GM23338 (cell line): ENCODE data around the gene PGC. TPM values are rescaled to one million over a fixed set of nuclear protein-coding genes. Genes with fewer than 3 reads are reported as not detected.

ENCODE experiments used
- ATAC-seq: fragments of 200-7000 bp; cut with Tn5 transposase; 3 replicates; pipeline ENCODE4 v1.9.1; 2020
- DNase-seq: peaks from one replicate; pipeline ENCODE4 v3.0.0-alpha.2; 2015; ENCODE audit warnings: low spot score
- H2AFZ ChIP-seq: fragments of 200-600 bp; sonication (generic); 2 replicates; pipeline ENCODE4 v1.8.0; 2016; ENCODE audit warnings: antibody characterized with exemption, mild to moderate bottlenecking, moderate library complexity
- H3F3A ChIP-seq: fragments of 200-600 bp; sonication (generic); replicated peaks from 2 replicates; pipeline ENCODE4 v1.8.0; 2017; ENCODE audit warnings: antibody characterized with exemption, mixed run types, low read depth
- H3K27ac ChIP-seq: fragments of 200-600 bp; sonication (generic); 2 replicates; pipeline ENCODE4 v1.6.1; 2016; ENCODE audit warnings: low read depth
- H3K27me3 ChIP-seq: fragments of 200-600 bp; sonication (generic); 2 replicates; pipeline ENCODE4 v1.8.0; 2016; ENCODE audit warnings: mild to moderate bottlenecking, mixed run types, moderate library complexity; ENCODE audit not compliant: insufficient read depth
- H3K36me3 ChIP-seq: fragments of 200-600 bp; sonication (generic); 2 replicates; pipeline ENCODE4 v1.8.0; 2016; ENCODE audit warnings: mild to moderate bottlenecking; ENCODE audit not compliant: insufficient read depth
- H3K4me1 ChIP-seq: fragments of 200-600 bp; sonication (generic); 2 replicates; pipeline ENCODE4 v1.8.0; 2016; ENCODE audit warnings: mild to moderate bottlenecking, moderate library complexity; ENCODE audit not compliant: insufficient read depth
- H3K4me2 ChIP-seq: fragments of 200-600 bp; sonication (generic); 2 replicates; pipeline ENCODE4 v1.7.1; 2017; ENCODE audit warnings: mixed run types
- H3K4me3 ChIP-seq: fragments of 200-600 bp; sonication (generic); 2 replicates; pipeline ENCODE4 v1.6.1; 2016; ENCODE audit warnings: mixed run types
- H3K79me2 ChIP-seq: fragments of 200-600 bp; sonication (generic); replicated peaks from 2 replicates; pipeline ENCODE4 v1.8.0; 2017; ENCODE audit warnings: mild to moderate bottlenecking; ENCODE audit not compliant: insufficient read depth
- H3K9me2 ChIP-seq: fragments of 200-600 bp; sonication (generic); 2 replicates; pipeline ENCODE4 v1.8.0; 2017; ENCODE audit not compliant: insufficient read depth
- H4K20me1 ChIP-seq: fragments of 200-600 bp; sonication (generic); replicated peaks from 2 replicates; pipeline ENCODE4 v1.8.0; 2017; ENCODE audit warnings: mild to moderate bottlenecking; ENCODE audit not compliant: insufficient read depth
- H3K27ac Mint-ChIP-seq: 2 replicates; pipeline ENCODE4 v1.8.0; 2020; ENCODE audit warnings: inconsistent platforms, mild to moderate bottlenecking, moderate library complexity, mixed read lengths
- H3K27me3 Mint-ChIP-seq: 3 replicates; pipeline ENCODE4 v1.8.0; 2022; ENCODE audit warnings: low read depth, mild to moderate bottlenecking, moderate library complexity, mixed read lengths, inconsistent platforms; ENCODE audit not compliant: insufficient read depth, poor library complexity
- H3K36me3 Mint-ChIP-seq: 3 replicates; pipeline ENCODE4 v1.8.0; 2021; ENCODE audit warnings: low read depth, mild to moderate bottlenecking, inconsistent platforms, moderate library complexity, mixed read lengths
- H3K4me1 Mint-ChIP-seq: 3 replicates; pipeline ENCODE4 v1.8.0; 2020; ENCODE audit warnings: mild to moderate bottlenecking, inconsistent platforms, mixed read lengths
- H3K4me3 Mint-ChIP-seq: 3 replicates; pipeline ENCODE4 v1.8.0; 2021; ENCODE audit warnings: moderate library complexity, mild to moderate bottlenecking, inconsistent platforms, mixed read lengths
- H3K9me3 Mint-ChIP-seq: 3 replicates; pipeline ENCODE4 v1.8.0; 2020; ENCODE audit warnings: moderate library complexity, mild to moderate bottlenecking, inconsistent platforms, mixed read lengths
- CTCF ChIP-seq, 2 experiments: fragments of 200-600 bp in 1 of 2; sonication (generic) in 1 of 2; conservative IDR thresholded peaks; 2 replicates each; pipeline versions ENCODE4 v1.5.1 to v1.6.1; 2016 to 2017; ENCODE audit warnings: antibody characterized with exemption in 2 of 2, low read depth in 2 of 2, mild to moderate bottlenecking in 2 of 2, moderate library complexity in 1 of 2
- ETS1 ChIP-seq: IDR thresholded peaks from 2 replicates; pipeline ENCODE4 v1.6.1; 2016; ENCODE audit warnings: antibody characterized with exemption
- EZH2phosphoT487 ChIP-seq: fragments of 200-600 bp; sonication (generic); IDR thresholded peaks from one replicate; pipeline ENCODE4 v1.8.1; 2018; ENCODE audit warnings: antibody characterized with exemption; ENCODE audit not compliant: unreplicated experiment
- JUNB ChIP-seq: IDR thresholded peaks from one replicate; pipeline ENCODE4 v1.6.1; 2016; ENCODE audit warnings: antibody characterized with exemption; ENCODE audit not compliant: unreplicated experiment
- NANOG ChIP-seq: IDR thresholded peaks from 2 replicates; pipeline ENCODE4 v1.6.1; 2016; ENCODE audit warnings: antibody characterized with exemption, borderline replicate concordance
- POLR2AphosphoS5 ChIP-seq: IDR thresholded peaks from 2 replicates; pipeline ENCODE4 v1.6.1; 2016; ENCODE audit warnings: antibody characterized with exemption, low read depth
- REST ChIP-seq: IDR thresholded peaks from one replicate; pipeline ENCODE4 v1.6.1; 2018; ENCODE audit warnings: antibody characterized with exemption; ENCODE audit not compliant: unreplicated experiment
- polyA plus RNA-seq: library from polyadenylated mRNA; unstranded; fragments of >200 nt; fragmentation: Nextera tagmentation; extraction: Ambion mirVana; gene quantifications from 2 replicates; pipeline ENCODE4 v1.2.1, GENCODE V29; 2016
- total RNA-seq: library from RNA; depleted of rRNA; stranded (reverse); fragments of >200 nt; shearing (Covaris generic); gene quantifications from 2 replicates; pipeline ENCODE4 v1.2.3, GENCODE V29; 2014
- TF ChIP-seq, protein P1 (sequence below): fragments of 250-450 bp; sonication (Bioruptor Pico); IDR thresholded peaks from 2 replicates; pipeline ENCODE4 v1.5.0; 2020; ENCODE audit warnings: mild to moderate bottlenecking, moderate library complexity

The PGC gene
- total and polyA plus RNA-seq, 2 experiments from 2014 or later: not detected

DNA sequence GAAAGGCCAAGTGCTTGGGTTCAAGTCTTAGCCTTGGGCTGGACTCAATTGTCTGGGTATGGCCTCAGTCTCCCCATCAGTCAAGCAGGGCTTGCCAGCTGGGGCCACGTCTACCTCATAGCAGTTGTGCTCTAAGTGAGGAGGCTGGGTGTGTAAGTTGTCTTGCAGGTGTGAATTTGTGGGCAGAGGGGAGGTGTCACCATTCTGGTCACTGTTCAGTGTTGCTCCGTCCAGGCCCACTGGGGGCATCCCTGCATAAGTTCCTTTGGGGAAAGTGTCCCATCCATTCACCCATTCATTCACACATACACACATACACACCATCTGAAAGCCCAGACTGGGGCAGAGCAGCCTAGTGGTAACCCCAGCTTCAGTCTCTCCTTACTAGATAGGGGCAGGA lies 48.1 kb downstream of the PGC start (continued):
- no peak for TF ChIP-seq CTCF (conservative IDR thresholded peaks at IDR 0.05; ENCODE audit: low read depth in 2 of 2)
- TF ChIP-seq EZH2phosphoT487: no peak
- TF ChIP-seq, protein P1, sequence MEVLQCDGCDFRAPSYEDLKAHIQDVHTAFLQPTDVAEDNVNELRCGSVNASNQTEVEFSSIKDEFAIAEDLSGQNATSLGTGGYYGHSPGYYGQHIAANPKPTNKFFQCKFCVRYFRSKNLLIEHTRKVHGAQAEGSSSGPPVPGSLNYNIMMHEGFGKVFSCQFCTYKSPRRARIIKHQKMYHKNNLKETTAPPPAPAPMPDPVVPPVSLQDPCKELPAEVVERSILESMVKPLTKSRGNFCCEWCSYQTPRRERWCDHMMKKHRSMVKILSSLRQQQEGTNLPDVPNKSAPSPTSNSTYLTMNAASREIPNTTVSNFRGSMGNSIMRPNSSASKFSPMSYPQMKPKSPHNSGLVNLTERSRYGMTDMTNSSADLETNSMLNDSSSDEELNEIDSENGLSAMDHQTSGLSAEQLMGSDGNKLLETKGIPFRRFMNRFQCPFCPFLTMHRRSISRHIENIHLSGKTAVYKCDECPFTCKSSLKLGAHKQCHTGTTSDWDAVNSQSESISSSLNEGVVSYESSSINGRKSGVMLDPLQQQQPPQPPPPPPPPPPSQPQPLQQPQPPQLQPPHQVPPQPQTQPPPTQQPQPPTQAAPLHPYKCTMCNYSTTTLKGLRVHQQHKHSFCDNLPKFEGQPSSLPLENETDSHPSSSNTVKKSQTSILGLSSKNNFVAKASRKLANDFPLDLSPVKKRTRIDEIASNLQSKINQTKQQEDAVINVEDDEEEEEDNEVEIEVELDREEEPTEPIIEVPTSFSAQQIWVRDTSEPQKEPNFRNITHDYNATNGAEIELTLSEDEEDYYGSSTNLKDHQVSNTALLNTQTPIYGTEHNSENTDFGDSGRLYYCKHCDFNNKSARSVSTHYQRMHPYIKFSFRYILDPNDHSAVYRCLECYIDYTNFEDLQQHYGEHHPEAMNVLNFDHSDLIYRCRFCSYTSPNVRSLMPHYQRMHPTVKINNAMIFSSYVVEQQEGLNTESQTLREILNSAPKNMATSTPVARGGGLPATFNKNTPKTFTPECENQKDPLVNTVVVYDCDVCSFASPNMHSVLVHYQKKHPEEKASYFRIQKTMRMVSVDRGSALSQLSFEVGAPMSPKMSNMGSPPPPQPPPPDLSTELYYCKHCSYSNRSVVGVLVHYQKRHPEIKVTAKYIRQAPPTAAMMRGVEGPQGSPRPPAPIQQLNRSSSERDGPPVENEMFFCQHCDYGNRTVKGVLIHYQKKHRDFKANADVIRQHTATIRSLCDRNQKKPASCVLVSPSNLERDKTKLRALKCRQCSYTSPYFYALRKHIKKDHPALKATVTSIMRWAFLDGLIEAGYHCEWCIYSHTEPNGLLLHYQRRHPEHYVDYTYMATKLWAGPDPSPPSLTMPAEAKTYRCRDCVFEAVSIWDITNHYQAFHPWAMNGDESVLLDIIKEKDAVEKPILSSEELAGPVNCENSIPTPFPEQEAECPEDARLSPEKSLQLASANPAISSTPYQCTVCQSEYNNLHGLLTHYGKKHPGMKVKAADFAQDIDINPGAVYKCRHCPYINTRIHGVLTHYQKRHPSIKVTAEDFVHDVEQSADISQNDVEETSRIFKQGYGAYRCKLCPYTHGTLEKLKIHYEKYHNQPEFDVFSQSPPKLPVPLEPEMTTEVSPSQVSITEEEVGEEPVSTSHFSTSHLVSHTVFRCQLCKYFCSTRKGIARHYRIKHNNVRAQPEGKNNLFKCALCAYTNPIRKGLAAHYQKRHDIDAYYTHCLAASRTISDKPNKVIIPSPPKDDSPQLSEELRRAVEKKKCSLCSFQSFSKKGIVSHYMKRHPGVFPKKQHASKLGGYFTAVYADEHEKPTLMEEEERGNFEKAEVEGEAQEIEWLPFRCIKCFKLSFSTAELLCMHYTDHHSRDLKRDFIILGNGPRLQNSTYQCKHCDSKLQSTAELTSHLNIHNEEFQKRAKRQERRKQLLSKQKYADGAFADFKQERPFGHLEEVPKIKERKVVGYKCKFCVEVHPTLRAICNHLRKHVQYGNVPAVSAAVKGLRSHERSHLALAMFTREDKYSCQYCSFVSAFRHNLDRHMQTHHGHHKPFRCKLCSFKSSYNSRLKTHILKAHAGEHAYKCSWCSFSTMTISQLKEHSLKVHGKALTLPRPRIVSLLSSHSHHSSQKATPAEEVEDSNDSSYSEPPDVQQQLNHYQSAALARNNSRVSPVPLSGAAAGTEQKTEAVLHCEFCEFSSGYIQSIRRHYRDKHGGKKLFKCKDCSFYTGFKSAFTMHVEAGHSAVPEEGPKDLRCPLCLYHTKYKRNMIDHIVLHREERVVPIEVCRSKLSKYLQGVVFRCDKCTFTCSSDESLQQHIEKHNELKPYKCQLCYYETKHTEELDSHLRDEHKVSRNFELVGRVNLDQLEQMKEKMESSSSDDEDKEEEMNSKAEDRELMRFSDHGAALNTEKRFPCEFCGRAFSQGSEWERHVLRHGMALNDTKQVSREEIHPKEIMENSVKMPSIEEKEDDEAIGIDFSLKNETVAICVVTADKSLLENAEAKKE: no peak
- TF ChIP-seq NANOG: no peak

DNA sequence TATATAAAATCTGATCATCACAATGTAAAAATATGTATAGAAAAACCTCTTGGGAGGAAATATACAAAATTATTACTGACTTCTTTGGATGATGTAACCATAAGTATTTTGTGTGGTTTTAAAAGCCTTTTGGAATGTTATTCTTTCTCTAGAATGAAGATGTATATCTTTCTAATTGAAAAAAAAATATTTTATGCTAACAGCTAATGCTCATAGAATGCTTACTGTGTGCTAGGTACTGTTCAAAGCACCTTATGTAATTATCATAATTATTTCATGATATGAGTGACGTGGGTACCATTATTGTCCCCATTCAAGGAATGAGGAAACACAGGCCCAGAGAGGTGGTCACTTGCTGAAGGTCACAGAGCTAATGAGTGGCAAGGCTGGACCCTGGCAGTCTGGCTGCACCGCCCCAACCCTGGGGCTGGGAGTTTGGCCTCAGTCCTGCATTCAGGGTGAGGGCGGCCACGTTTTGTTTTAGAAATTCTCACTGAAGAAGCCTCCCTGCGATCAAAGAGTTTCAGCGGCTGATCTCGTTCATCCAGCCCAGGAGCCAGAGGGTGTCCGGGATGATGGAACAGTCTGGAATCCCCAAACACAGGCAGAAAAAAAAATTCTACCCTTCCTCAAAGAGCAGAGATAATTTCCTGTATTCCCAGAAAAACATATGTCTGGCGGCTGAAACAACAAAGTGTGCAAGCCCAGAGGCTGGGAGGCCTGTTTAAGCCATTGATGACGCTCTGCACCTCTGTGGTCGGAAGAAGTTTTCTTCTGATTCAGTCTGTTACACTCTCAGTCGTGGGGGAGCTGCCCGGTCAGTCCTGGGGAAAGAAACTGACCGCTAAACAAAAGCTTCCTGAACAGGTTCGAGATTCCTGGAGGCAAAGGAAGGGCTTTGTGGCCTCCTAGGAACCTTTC lies 49.1 kb downstream of the PGC start:
- no peak for ATAC-seq
- peaks cover 11% of the 10 kb centered on the region for H3K4me1 Mint-ChIP-seq
- H3K9me3 Mint-ChIP-seq: no peaks in the 10 kb centered on the region
- no peaks in the 10 kb centered on the region for H3K27me3 Mint-ChIP-seq
- no peak overlapping the region for H3K4me2 ChIP-seq
- H3K27ac ChIP-seq: no peak overlapping the region
- TF ChIP-seq NANOG: no peak
- no peak for TF ChIP-seq REST
- no peak for TF ChIP-seq POLR2AphosphoS5
- no peak for TF ChIP-seq ETS1
- TF ChIP-seq JUNB: no peak
- H3K4me3 ChIP-seq: no peak overlapping the region
- H3F3A ChIP-seq: 0 out of 2 replicates have a peak, but pooled peaks cover 3% of the 10 kb centered on the region
- H3K27me3 ChIP-seq: no peaks in the 10 kb centered on the region
- no peaks in the 10 kb centered on the region for H3K36me3 ChIP-seq
- DNase-seq: no peak
- H4K20me1 ChIP-seq: no peaks in the 10 kb centered on the region
- H3K4me3 Mint-ChIP-seq: no peak overlapping the region
- no peaks in the 10 kb centered on the region for H3K4me1 ChIP-seq
- H3K36me3 Mint-ChIP-seq: no peaks in the 10 kb centered on the region
- no peaks in the 10 kb centered on the region for H3K9me2 ChIP-seq
- no peak overlapping the region for H3K27ac Mint-ChIP-seq
- H3K79me2 ChIP-seq: no peaks in the 10 kb centered on the region
- H2AFZ ChIP-seq: no peak overlapping the region
